HG03064 (cell line): ENCODE measurements around the gene FOXL3.

Experiments
- ATAC-seq: cut with Tn5 transposase; IDR thresholded peaks from one replicate; pipeline ENCODE4 v1.9.1; 2021; ENCODE audit warnings: low read depth; ENCODE audit not compliant: unreplicated experiment

FOXL3 gene

DNA sequence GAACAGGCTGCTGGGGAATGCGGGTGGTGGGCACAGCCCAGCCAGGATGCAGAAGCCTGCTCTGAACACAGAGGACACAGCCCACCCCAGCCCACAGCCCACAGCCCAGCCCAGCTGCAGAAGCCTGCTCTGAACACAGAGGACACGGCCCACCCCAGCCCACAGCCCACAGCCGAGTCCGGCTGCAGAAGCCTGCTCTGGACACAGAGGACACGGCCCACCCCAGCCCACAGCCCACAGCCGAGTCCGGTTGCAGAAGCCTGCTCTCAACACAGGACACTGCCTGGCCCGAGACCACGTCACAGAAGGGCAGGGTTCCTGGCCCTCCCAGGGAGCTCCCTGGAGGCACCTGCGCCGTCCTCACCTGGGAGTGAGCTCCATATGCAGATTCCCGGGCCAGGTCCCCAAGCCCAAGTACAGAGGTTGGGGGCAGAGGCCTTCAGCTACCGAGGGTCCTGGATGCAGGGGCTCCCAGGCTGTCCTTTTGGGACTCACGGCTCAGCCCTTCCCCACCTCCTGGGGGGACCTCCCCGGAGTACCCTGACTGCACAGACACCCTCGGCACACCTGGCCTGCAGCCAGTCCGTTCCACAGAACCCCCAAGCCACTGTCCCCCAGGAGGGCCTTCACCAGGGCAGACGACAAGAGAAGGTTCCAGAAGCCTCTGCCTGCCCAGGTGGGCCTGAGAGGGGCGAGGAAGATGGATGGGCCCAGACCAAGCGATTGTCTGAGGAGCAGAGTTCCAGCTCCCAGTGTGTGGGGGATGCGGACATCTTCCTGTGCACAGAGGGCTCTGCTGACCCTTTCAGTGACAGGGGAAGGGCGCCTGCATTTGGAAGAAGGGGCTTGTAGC, 23.7 kb upstream of the FOXL3 start:
- no peak for ATAC-seq

GRCh38 chr7:266851-267840, 22.8 kb upstream of the FOXL3 start:
- no peak for ATAC-seq

GRCh38 chr7:268991-269390, 21.0 kb upstream of the FOXL3 start:
- ATAC-seq = no peak

GRCh38 chr7:269721-270120, 20.2 kb upstream of the FOXL3 start:
- ATAC-seq = no peak

DNA sequence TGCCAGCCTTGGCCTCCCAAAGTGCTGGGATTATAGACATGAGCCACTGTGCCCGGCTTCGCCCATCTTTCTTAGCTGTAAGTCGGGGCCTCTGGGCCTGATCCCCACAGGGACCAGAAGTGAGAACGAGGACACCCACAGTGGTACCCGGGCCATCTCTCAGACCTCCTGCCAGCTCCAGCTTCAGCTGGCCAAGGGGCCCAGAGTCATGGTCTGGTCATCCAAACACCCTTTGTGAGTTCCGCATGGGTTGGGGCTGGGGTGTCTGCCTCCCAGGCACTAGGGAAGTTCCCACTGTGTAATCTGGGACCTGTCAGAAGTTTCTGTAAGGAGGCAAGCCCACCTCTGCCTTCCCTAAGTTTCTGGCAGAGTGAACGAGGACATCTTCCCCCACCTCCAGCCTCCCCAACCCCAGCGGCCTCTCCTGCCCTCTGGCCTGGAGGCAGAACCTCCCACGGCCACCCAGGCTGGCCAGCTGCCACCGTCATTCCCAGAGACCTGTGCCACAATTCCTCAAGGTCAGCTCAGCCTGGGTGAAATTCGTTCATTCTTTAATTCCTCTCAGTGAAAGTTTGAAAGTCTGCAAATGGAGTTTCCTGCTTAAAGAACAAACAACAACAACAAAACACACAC, 19.5 kb upstream of the FOXL3 start:
- no peak for ATAC-seq

GRCh38 chr7:271266-272107, 18.5 kb upstream of the FOXL3 start:
- no peak for ATAC-seq

DNA sequence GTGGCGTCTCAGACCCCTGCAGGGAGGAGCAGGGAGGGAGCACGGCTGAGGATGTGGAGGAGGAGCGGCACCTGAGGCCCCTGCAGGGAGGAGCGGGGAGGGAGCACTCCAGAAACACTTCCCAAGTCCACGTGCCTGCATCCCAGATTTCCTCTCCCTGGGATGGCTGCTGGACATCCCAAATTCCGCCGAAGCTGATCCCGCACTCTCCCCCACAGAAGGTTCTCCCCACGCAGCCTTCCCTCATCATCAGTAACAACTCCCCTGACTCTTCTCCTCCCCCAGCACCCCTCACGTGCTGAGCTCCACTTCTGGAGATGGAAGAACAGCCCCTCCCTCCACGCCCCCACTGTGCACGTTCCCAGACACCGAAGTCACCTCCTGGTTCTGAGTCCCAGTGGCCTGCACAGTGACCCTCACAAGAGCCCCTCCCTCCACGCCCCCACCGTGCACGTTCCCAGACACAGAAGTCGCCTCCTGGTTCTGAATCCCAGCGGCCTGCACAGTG, 17.8 kb upstream of the FOXL3 start:
- ATAC-seq = no peak

- no peak for ATAC-seq
Observed at GRCh38 chr7:272631-273030, 17.3 kb upstream of the FOXL3 start.

DNA sequence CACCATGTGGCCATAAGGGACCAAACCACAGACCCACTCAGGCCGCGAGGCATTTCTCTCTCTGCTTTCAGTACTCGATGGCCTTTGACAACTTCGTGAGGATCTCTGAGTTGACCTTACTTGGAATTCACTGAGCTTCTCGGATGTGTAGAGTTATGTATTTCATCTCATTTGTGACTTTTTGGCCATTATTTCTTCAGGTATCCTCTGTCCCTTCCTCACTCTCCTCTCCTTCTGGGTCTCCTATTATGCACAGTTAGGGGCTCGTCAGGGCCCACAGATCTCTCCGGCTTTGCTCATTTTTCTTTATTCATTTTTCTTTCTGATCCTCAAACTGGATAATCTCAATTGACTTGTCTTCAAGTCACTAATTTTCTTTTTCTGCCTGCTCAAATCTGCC, 16.6 kb upstream of the FOXL3 start:
- ATAC-seq = no peak

DNA sequence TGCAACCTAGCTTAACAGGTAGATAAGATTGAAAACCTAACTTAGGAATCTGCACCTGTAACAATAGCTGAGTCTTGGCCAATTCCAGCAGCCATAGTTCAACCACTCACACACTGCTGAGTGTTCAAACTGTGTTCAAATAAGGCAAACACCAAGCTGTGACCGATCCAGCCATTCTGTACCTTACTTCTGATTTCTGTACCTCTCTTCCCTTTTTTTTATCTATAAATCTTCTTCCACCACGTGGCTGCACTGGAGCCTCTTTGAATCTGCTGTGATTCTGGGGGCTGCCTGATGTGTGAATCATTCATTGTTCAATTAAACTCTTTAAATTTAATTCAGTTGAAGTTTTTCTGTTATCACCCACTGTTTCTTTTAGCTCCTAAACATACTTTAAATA, 15.7 kb upstream of the FOXL3 start:
- no peak for ATAC-seq

GRCh38 chr7:276230-276835, 13.6 kb upstream of the FOXL3 start:
- ATAC-seq = no peak

DNA sequence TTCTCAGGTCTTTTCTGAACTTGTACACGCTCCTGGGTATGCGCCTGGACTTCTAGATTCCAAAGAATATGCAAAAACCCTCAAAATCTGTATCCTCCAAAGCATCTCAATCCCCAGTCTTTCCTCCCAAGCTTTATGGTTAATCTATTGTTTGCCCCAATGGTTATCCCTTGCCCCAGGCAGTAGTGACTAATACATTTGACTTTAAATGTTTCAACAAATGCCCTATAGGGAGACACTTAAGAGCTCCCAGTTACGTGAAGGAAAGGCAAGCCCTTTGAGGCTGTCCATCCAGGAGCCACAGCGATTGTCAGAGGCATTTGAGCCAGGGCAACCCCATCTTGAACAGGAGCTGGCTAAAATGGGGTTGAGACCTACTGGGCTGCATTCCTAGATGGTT, 12.7 kb upstream of the FOXL3 start:
- no peak for ATAC-seq

DNA sequence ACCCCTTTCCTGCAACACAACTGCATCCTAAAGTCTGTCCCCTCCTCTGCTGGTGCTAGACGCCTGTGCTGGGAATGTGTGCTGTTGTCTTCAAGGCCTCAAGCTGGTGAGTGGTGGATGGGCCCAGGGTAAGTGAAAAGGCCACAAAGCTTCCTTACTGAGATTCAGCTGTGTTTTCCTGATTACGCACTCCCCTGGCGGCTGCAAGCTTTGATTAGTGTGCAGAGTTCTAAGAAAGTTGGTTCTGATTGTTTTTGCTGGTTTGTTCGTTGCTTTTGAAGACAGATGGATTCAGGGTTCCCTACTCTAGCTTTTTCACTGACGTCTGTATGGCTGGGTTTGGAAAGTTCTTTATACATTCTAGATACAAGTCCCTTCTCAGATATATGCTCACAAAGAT, 11.9 kb upstream of the FOXL3 start:
- no peak for ATAC-seq

GRCh38 chr7:279821-280220, 10.1 kb upstream of the FOXL3 start:
- ATAC-seq = no peak

DNA sequence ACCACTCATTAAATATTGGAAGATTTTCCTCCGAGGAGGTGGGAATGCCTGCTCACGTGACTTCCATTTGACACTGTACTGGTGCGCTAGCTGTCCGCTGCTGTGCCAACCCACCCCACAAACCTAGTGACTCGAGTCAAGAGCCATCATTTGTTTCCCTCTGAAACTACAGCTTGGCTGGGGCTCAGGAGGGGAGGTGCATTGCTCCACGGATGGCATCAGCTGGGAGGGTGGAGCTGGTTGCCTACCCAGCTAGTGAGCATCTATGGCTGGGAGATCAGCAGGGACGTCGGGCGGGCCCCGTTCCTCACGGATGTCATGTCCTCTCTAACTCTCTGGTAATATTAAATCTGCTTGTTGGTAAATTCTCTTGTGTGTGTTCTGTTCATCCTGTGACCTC, 9.5 kb upstream of the FOXL3 start:
- no peak for ATAC-seq

DNA sequence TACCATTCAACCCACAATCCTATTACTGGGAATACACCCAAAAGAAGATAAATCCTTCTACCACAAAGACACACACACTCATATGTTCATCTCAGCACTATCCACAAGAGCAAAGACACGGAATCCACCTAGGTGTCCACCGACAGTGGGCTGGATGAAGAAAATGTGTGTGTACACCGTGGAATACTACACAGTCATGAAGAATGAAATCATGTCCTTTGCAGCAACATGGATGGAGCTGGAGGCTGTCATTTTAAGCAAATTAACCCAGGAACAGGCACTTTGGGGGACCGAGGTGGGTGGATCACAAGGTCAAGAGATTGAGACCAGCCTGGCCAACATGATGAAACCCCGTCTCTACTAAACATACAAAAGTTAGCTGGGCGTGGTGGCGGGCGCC, 8.3 kb upstream of the FOXL3 start:
- no peak for ATAC-seq

DNA sequence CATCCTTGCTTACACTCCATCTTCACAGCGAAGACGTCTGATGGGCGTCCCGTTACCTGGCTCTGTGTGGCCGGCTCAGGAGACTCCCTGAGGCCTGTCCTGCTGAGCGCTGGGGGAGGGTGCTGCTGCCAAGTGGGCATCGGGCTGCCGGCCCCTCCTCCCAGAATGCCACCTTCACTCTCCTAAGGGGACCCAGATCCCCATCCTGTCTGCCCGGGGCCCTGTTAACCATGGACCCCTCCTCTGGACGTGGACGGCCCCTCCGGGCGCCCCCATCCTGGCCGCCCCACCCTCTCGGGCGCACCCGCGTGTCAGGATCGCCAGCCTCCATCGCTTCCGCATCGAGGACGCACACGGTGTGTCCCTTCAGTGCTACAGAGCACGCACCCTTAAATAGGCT, 7.3 kb upstream of the FOXL3 start:
- ATAC-seq = no peak

GRCh38 chr7:284762-285722, 4.9 kb upstream of the FOXL3 start:
- ATAC-seq = no peak
